GM23338 (cell line): ENCODE data around the gene VOPP1. TPM values are rescaled to one million over a fixed set of nuclear protein-coding genes. Genes with fewer than 3 reads are reported as not detected.

ENCODE experiments used
- ATAC-seq: fragments of 200-7000 bp; cut with Tn5 transposase; 3 replicates; pipeline ENCODE4 v1.9.1; 2020
- DNase-seq: peaks from one replicate; pipeline ENCODE4 v3.0.0-alpha.2; 2015; ENCODE audit warnings: low spot score
- H2AFZ ChIP-seq: fragments of 200-600 bp; sonication (generic); 2 replicates; pipeline ENCODE4 v1.8.0; 2016; ENCODE audit warnings: antibody characterized with exemption, mild to moderate bottlenecking, moderate library complexity
- H3F3A ChIP-seq: fragments of 200-600 bp; sonication (generic); replicated peaks from 2 replicates; pipeline ENCODE4 v1.8.0; 2017; ENCODE audit warnings: antibody characterized with exemption, mixed run types, low read depth
- H3K27ac ChIP-seq: fragments of 200-600 bp; sonication (generic); 2 replicates; pipeline ENCODE4 v1.6.1; 2016; ENCODE audit warnings: low read depth
- H3K27me3 ChIP-seq: fragments of 200-600 bp; sonication (generic); 2 replicates; pipeline ENCODE4 v1.8.0; 2016; ENCODE audit warnings: mild to moderate bottlenecking, mixed run types, moderate library complexity; ENCODE audit not compliant: insufficient read depth
- H3K36me3 ChIP-seq: fragments of 200-600 bp; sonication (generic); 2 replicates; pipeline ENCODE4 v1.8.0; 2016; ENCODE audit warnings: mild to moderate bottlenecking; ENCODE audit not compliant: insufficient read depth
- H3K4me1 ChIP-seq: fragments of 200-600 bp; sonication (generic); 2 replicates; pipeline ENCODE4 v1.8.0; 2016; ENCODE audit warnings: mild to moderate bottlenecking, moderate library complexity; ENCODE audit not compliant: insufficient read depth
- H3K4me2 ChIP-seq: fragments of 200-600 bp; sonication (generic); 2 replicates; pipeline ENCODE4 v1.7.1; 2017; ENCODE audit warnings: mixed run types
- H3K4me3 ChIP-seq: fragments of 200-600 bp; sonication (generic); 2 replicates; pipeline ENCODE4 v1.6.1; 2016; ENCODE audit warnings: mixed run types
- H3K79me2 ChIP-seq: fragments of 200-600 bp; sonication (generic); replicated peaks from 2 replicates; pipeline ENCODE4 v1.8.0; 2017; ENCODE audit warnings: mild to moderate bottlenecking; ENCODE audit not compliant: insufficient read depth
- H3K9me2 ChIP-seq: fragments of 200-600 bp; sonication (generic); 2 replicates; pipeline ENCODE4 v1.8.0; 2017; ENCODE audit not compliant: insufficient read depth
- H4K20me1 ChIP-seq: fragments of 200-600 bp; sonication (generic); replicated peaks from 2 replicates; pipeline ENCODE4 v1.8.0; 2017; ENCODE audit warnings: mild to moderate bottlenecking; ENCODE audit not compliant: insufficient read depth
- H3K27ac Mint-ChIP-seq: 2 replicates; pipeline ENCODE4 v1.8.0; 2020; ENCODE audit warnings: inconsistent platforms, mild to moderate bottlenecking, moderate library complexity, mixed read lengths
- H3K27me3 Mint-ChIP-seq: 3 replicates; pipeline ENCODE4 v1.8.0; 2022; ENCODE audit warnings: low read depth, mild to moderate bottlenecking, moderate library complexity, mixed read lengths, inconsistent platforms; ENCODE audit not compliant: insufficient read depth, poor library complexity
- H3K36me3 Mint-ChIP-seq: 3 replicates; pipeline ENCODE4 v1.8.0; 2021; ENCODE audit warnings: low read depth, mild to moderate bottlenecking, inconsistent platforms, moderate library complexity, mixed read lengths
- H3K4me1 Mint-ChIP-seq: 3 replicates; pipeline ENCODE4 v1.8.0; 2020; ENCODE audit warnings: mild to moderate bottlenecking, inconsistent platforms, mixed read lengths
- H3K4me3 Mint-ChIP-seq: 3 replicates; pipeline ENCODE4 v1.8.0; 2021; ENCODE audit warnings: moderate library complexity, mild to moderate bottlenecking, inconsistent platforms, mixed read lengths
- H3K9me3 Mint-ChIP-seq: 3 replicates; pipeline ENCODE4 v1.8.0; 2020; ENCODE audit warnings: moderate library complexity, mild to moderate bottlenecking, inconsistent platforms, mixed read lengths
- CREB1 ChIP-seq: fragments of 250-450 bp; sonication (Bioruptor Pico); IDR thresholded peaks from 2 replicates; pipeline ENCODE4 v1.5.0; 2020; ENCODE audit warnings: low read depth, mild to moderate bottlenecking, moderate library complexity
- ETS1 ChIP-seq: IDR thresholded peaks from 2 replicates; pipeline ENCODE4 v1.6.1; 2016; ENCODE audit warnings: antibody characterized with exemption
- EZH2phosphoT487 ChIP-seq: fragments of 200-600 bp; sonication (generic); IDR thresholded peaks from one replicate; pipeline ENCODE4 v1.8.1; 2018; ENCODE audit warnings: antibody characterized with exemption; ENCODE audit not compliant: unreplicated experiment
- JUNB ChIP-seq: IDR thresholded peaks from one replicate; pipeline ENCODE4 v1.6.1; 2016; ENCODE audit warnings: antibody characterized with exemption; ENCODE audit not compliant: unreplicated experiment
- REST ChIP-seq: IDR thresholded peaks from one replicate; pipeline ENCODE4 v1.6.1; 2018; ENCODE audit warnings: antibody characterized with exemption; ENCODE audit not compliant: unreplicated experiment
- STAT1 ChIP-seq: IDR thresholded peaks from one replicate; pipeline ENCODE4 v1.6.1; 2016; ENCODE audit warnings: antibody characterized with exemption; ENCODE audit not compliant: unreplicated experiment
- polyA plus RNA-seq: library from polyadenylated mRNA; unstranded; fragments of >200 nt; fragmentation: Nextera tagmentation; extraction: Ambion mirVana; gene quantifications from 2 replicates; pipeline ENCODE4 v1.2.1, GENCODE V29; 2016
- total RNA-seq: library from RNA; depleted of rRNA; stranded (reverse); fragments of >200 nt; shearing (Covaris generic); gene quantifications from 2 replicates; pipeline ENCODE4 v1.2.3, GENCODE V29; 2014

The VOPP1 gene
- total and polyA plus RNA-seq, 2 experiments from 2014 or later = 28.2 to 73.7 TPM

GRCh38 chr7:55458351-55458750 lies 114.0 kb downstream of the VOPP1 start:
- ATAC-seq (no peak), DNase-seq (no peak)
- no peaks in the 10 kb centered on the region for H3K36me3 ChIP-seq
- no peaks in the 10 kb centered on the region for H3K9me2 ChIP-seq
- TF ChIP-seq ETS1 (no peak), CREB1 (CRISPR knock-in tag) (no peak), STAT1 (no peak)
- Mint-ChIP-seq H3K9me3 (peaks cover 64% of the 10 kb centered on the region), H3K27me3 (peaks cover 7% of the 10 kb centered on the region), H3K36me3 (peaks cover 39% of the 10 kb centered on the region), H3K4me1 (no peaks in the 10 kb centered on the region), H3K27ac (no peak overlapping the region), H3K4me3 (no peak overlapping the region)
- H3K4me3 ChIP-seq = no peak overlapping the region
- H2AFZ ChIP-seq = no peak overlapping the region
- no peaks in the 10 kb centered on the region for H3K4me1 ChIP-seq
- no peaks in the 10 kb centered on the region for H3K27me3 ChIP-seq
- H4K20me1 ChIP-seq = no peaks in the 10 kb centered on the region
- H3F3A ChIP-seq = no peaks in the 10 kb centered on the region
- no peak overlapping the region for H3K4me2 ChIP-seq
- no peaks in the 10 kb centered on the region for H3K79me2 ChIP-seq
- no peak overlapping the region for H3K27ac ChIP-seq

GRCh38 chr7:55457801-55458200 lies 114.5 kb downstream of the VOPP1 start:
- peaks cover 59% of the 10 kb centered on the region for H3K9me3 Mint-ChIP-seq
- no peak for DNase-seq
- H3K36me3 ChIP-seq = no peaks in the 10 kb centered on the region
- no peaks in the 10 kb centered on the region for H3K4me1 Mint-ChIP-seq
- H3K36me3 Mint-ChIP-seq = peaks cover 34% of the 10 kb centered on the region
- no peak overlapping the region for H3K4me3 Mint-ChIP-seq
- no peak overlapping the region for H2AFZ ChIP-seq
- no peak overlapping the region for H3K4me3 ChIP-seq
- no peak for TF ChIP-seq REST
- TF ChIP-seq JUNB = no peak
- no peak for TF ChIP-seq EZH2phosphoT487
- no peak for TF ChIP-seq STAT1
- no peaks in the 10 kb centered on the region for H3F3A ChIP-seq
- no peaks in the 10 kb centered on the region for H3K4me1 ChIP-seq
- H3K27ac ChIP-seq = no peak overlapping the region
- 0 out of 2 replicates have a peak, but pooled peaks cover 3% of the 10 kb centered on the region for H4K20me1 ChIP-seq
- no peaks in the 10 kb centered on the region for H3K27me3 ChIP-seq
- no peak overlapping the region for H3K27ac Mint-ChIP-seq
- H3K27me3 Mint-ChIP-seq = peaks cover 5% of the 10 kb centered on the region
- H3K4me2 ChIP-seq = no peak overlapping the region
- ATAC-seq = no peak
- no peaks in the 10 kb centered on the region for H3K9me2 ChIP-seq
- no peaks in the 10 kb centered on the region for H3K79me2 ChIP-seq
